ENCODE results near the gene CD36.

CD36 gene
- 0 reads per million in 2 donors for total RNA-seq

GRCh38 chr7:80637911-80638765, at the start of gene CD36:
Gene CD36 (plus strand): TSS chr7:80638642. CDS start chr7:80646741, 8,099 bp downstream.
- DNase-seq = no peak

GRCh38 chr7:80589631-80590030, 48.8 kb upstream of the CD36 start:
- DNase-seq = no peak

GRCh38 chr7:80591654-80592053, 46.8 kb upstream of the CD36 start:
- no peak for DNase-seq

GRCh38 chr7:80593869-80594586, 44.4 kb upstream of the CD36 start:
- no peak for DNase-seq

GRCh38 chr7:80596933-80597517, 41.4 kb upstream of the CD36 start:
- no peak for DNase-seq

- no peak for DNase-seq
Observed at GRCh38 chr7:80597875-80598274, 40.6 kb upstream of the CD36 start.

- DNase-seq = no peak
Observed at GRCh38 chr7:80600046-80600445, 38.4 kb upstream of the CD36 start.

- no peak for DNase-seq
Observed at GRCh38 chr7:80601999-80602398, 36.4 kb upstream of the CD36 start.

GRCh38 chr7:80603940-80604339, 34.5 kb upstream of the CD36 start:
- DNase-seq = no peak

- DNase-seq = no peak
Observed at GRCh38 chr7:80604436-80604835, 34.0 kb upstream of the CD36 start.

GRCh38 chr7:80607136-80607535, 31.3 kb upstream of the CD36 start:
- no peak for DNase-seq

- DNase-seq = no peak
Observed at GRCh38 chr7:80608336-80608735, 30.1 kb upstream of the CD36 start.

GRCh38 chr7:80609751-80610150, 28.7 kb upstream of the CD36 start:
- no peak for DNase-seq

GRCh38 chr7:80611353-80611752, 27.1 kb upstream of the CD36 start:
- no peak for DNase-seq

- DNase-seq = no peak
Observed at GRCh38 chr7:80611779-80612178, 26.7 kb upstream of the CD36 start.

GRCh38 chr7:80612880-80613279, 25.6 kb upstream of the CD36 start:
- no peak for DNase-seq

- no peak for DNase-seq
Observed at GRCh38 chr7:80613519-80613918, 24.9 kb upstream of the CD36 start.

- DNase-seq = no peak
Observed at GRCh38 chr7:80614851-80615271, 23.6 kb upstream of the CD36 start.

- DNase-seq = no peak
Observed at GRCh38 chr7:80618096-80618495, 20.3 kb upstream of the CD36 start.

GRCh38 chr7:80619741-80620140, 18.7 kb upstream of the CD36 start:
- no peak for DNase-seq

GRCh38 chr7:80622541-80622940, 15.9 kb upstream of the CD36 start:
- DNase-seq = no peak

GRCh38 chr7:80623503-80624252, 14.8 kb upstream of the CD36 start:
- no peak for DNase-seq

GRCh38 chr7:80624763-80625162, 13.7 kb upstream of the CD36 start:
- no peak for DNase-seq
